ENCODE measurements around the gene TMEM86A. TPM values are rescaled to one million over a fixed set of nuclear protein-coding genes. Genes with fewer than 3 reads are reported as not detected.

The TMEM86A gene
- total and polyA plus RNA-seq, 2 of the 4 experiments (the other 2 are of a cell fraction), result 0.31 to 0.36 TPM

GRCh38 chr11:18726040-18726439 is 27.5 kb downstream of the TMEM86A start, which contains the start of gene IGSF22:
IGSF22 (minus strand) TSS chr11:18726188; CDS start chr11:18724236, 1,952 bp downstream.
- Histone ChIP-seq H2AK5ac (ENCODE audit: low read depth, low read length) (no peak within 1 kb of the TSS), H3K79me1 (ENCODE audit: low read depth in 1 of 2, low read length in 2 of 2) (no peaks in the 10 kb centered on the region), H3K18ac (ENCODE audit: low read depth, low read length) (no peak within 1 kb of the TSS), H2BK5ac (ENCODE audit: low read depth, low read length, poor library complexity, severe bottlenecking) (no peak within 1 kb of the TSS), H3K56ac (ENCODE audit: extremely low read depth, insufficient read depth, low read length) (no peak within 1 kb of the TSS), H3K36me3 (ENCODE audit: control insufficient read depth, insufficient read depth, low read length) (no peaks in the 10 kb centered on the region), H4K8ac (ENCODE audit: low read depth in 2 of 2, low read length in 2 of 2) (no peak within 1 kb of the TSS), H3K4me1 (ENCODE audit: control insufficient read depth, insufficient read depth, low read length) (no peaks in the 10 kb centered on the region), H2BK120ac (ENCODE audit: low read depth, low read length) (no peak within 1 kb of the TSS), H3K4me3 (ENCODE audit: insufficient read depth, low read depth, low read length) (no peak within 1 kb of the TSS), H3K27ac (ENCODE audit: insufficient read depth, low read length) (no peak within 1 kb of the TSS), H3K27me3 (ENCODE audit: control insufficient read depth, insufficient read depth, low read length) (peaks cover 4% of the 10 kb centered on the region; the same call in 1 of the 2 replicates), H4K5ac (ENCODE audit: low read depth, low read length) (no peak within 1 kb of the TSS), H3K14ac (replicated peaks; ENCODE audit: low read depth, low read length) (no peak within 1 kb of the TSS), H3K23ac (ENCODE audit: low read depth, low read length) (no peak within 1 kb of the TSS), H3K9ac (ENCODE audit: low read depth, low read length) (no peak within 1 kb of the TSS), H3K4me2 (ENCODE audit: low read depth, low read length) (no peak within 1 kb of the TSS), H2BK20ac (ENCODE audit: low read depth, low read length) (no peak within 1 kb of the TSS), H3K9me1 (ENCODE audit: insufficient read depth, low read length) (no peaks in the 10 kb centered on the region), H3K4ac (ENCODE audit: low read depth, low read length) (no peak within 1 kb of the TSS), H4K91ac (ENCODE audit: insufficient read depth, low read depth, low read length) (no peak within 1 kb of the TSS), H3K9me3 (ENCODE audit: control insufficient read depth, insufficient read depth, low read length) (no peaks in the 10 kb centered on the region), H2BK15ac (ENCODE audit: low read depth, low read length) (no peak within 1 kb of the TSS), H2AFZ (replicated peaks; ENCODE audit: low read length, poor library complexity) (no peak within 1 kb of the TSS), H4K20me1 (ENCODE audit: insufficient read depth, low read length) (no peaks in the 10 kb centered on the region), H2AK9ac (replicated peaks; ENCODE audit: low read depth, low read length, poor library complexity) (no peak within 1 kb of the TSS)
- dilution Hi-C loops (cut with HindIII; ENCODE audit: low sequenced_read_pairs, unreplicated experiment) (no loop called here), in situ Hi-C loops (cut with MboI; ENCODE audit: low sequenced_read_pairs) (loop anchor here (25.0 kb wide), 1 partner anchor 189 kb away; the partner anchor contains the start of gene TSG101), intact Hi-C loops (cut with micrococcal nuclease) (no loop called here)
- ChIA-PET CTCF (no interaction called here), POLR2A (ENCODE audit: unreplicated experiment) (no interaction called here)
- no CpG with 5 or more reads among the region's 7 CpGs for WGBS, 2 experiments (ENCODE audit: extremely low coverage in 2 of 2, insufficient read length in 1 of 2)
- no peak for DNase-seq
- ATAC-seq (ENCODE audit: low read depth), result no peak
- BruUV-seq (replicated peaks), result no TSS peak
- no peak for TF ChIP-seq MAFK (IDR thresholded peaks at IDR 0.05; ENCODE audit: low read depth, low read length)
- TF ChIP-seq RCOR1 (IDR thresholded peaks at IDR 0.05; ENCODE audit: insufficient replicate concordance, low read length), result no peak
- no peak for TF ChIP-seq FOS (IDR thresholded peaks at IDR 0.05; ENCODE audit: low read depth, low read length)
- no peak for TF ChIP-seq MXI1 (IDR thresholded peaks at IDR 0.05; ENCODE audit: borderline replicate concordance, low read depth, low read length)
- TF ChIP-seq CHD1 (IDR thresholded peaks at IDR 0.05; ENCODE audit: low read depth, low read length), result no peak
- TF ChIP-seq SMC3 (IDR thresholded peaks at IDR 0.05; ENCODE audit: low read depth, low read length), result no peak
- TF ChIP-seq CTCF (conservative IDR thresholded peaks at IDR 0.05; ENCODE audit: low read depth, low read length), result no peak
- TF ChIP-seq ELK1 (IDR thresholded peaks at IDR 0.05; ENCODE audit: borderline replicate concordance, low read depth, low read length), result no peak
- no peak for TF ChIP-seq MAZ (IDR thresholded peaks at IDR 0.05; ENCODE audit: borderline replicate concordance, low read depth, low read length)

Measured in IMR-90 (cell line).